HepG2 (cell line): ENCODE results near the gene ADM5.

Source experiments
- FOSL2 ChIP-seq: sonication (generic); formaldehyde crosslinking; IDR thresholded peaks from 2 replicates; pipeline ENCODE4 v1.4.0; 2020; ENCODE audit warnings: missing genetic modification reagents
- HMG20B ChIP-seq: conservative IDR thresholded peaks from 2 replicates; pipeline ENCODE4 v1.6.1; 2016; ENCODE audit warnings: missing genetic modification reagents, missing compliant biosample characterization
- NFIC ChIP-seq: IDR thresholded peaks from 2 replicates; pipeline ENCODE4 v1.6.1; 2012; ENCODE audit warnings: mild to moderate bottlenecking, low read length, inconsistent platforms
- PATZ1 ChIP-seq: sonication (generic); formaldehyde crosslinking; IDR thresholded peaks from 2 replicates; pipeline ENCODE4 v1.4.0; 2020; ENCODE audit warnings: missing genetic modification reagents
- PHF8 ChIP-seq: sonication (generic); formaldehyde crosslinking; IDR thresholded peaks from 2 replicates; pipeline ENCODE4 v1.5.0; 2020; ENCODE audit warnings: missing genetic modification reagents
- RBAK ChIP-seq: sonication (generic); formaldehyde crosslinking; IDR thresholded peaks from 2 replicates; pipeline ENCODE4 v1.5.1; 2020; ENCODE audit warnings: mild to moderate bottlenecking, missing genetic modification reagents
- RNF219 ChIP-seq: sonication (generic); formaldehyde crosslinking; IDR thresholded peaks from 2 replicates; pipeline ENCODE4 v1.5.0; 2020; ENCODE audit warnings: mild to moderate bottlenecking, missing genetic modification reagents
- TCF7 ChIP-seq: sonication (generic); IDR thresholded peaks from 2 replicates; pipeline ENCODE4 v1.6.1; 2016; ENCODE audit warnings: antibody characterized with exemption, low read depth
- ZBTB20 ChIP-seq: sonication (generic); formaldehyde crosslinking; IDR thresholded peaks from 2 replicates; pipeline ENCODE4 v1.8.1; 2023; ENCODE audit warnings: missing genetic modification reagents, low read depth, mild to moderate bottlenecking, borderline replicate concordance
- ZHX2 ChIP-seq, 2 experiments: sonication (generic) in 1 of 2; formaldehyde crosslinking in 1 of 2; IDR thresholded peaks; 2 replicates each; pipeline versions ENCODE4 v1.6.1 to v1.9.0; 2014 to 2022; ENCODE audit warnings: antibody characterized with exemption in 1 of 2, borderline replicate concordance in 1 of 2, inconsistent platforms in 1 of 2, low read depth in 1 of 2, missing genetic modification reagents in 1 of 2
- ZNF180 ChIP-seq: sonication (generic); formaldehyde crosslinking; IDR thresholded peaks from 2 replicates; pipeline ENCODE4 v1.4.0; 2020; ENCODE audit warnings: low read depth, missing genetic modification reagents, borderline replicate concordance
- ZNF776 ChIP-seq: sonication (generic); formaldehyde crosslinking; IDR thresholded peaks from 2 replicates; pipeline ENCODE4 v1.4.0; 2020; ENCODE audit warnings: mild to moderate bottlenecking, missing genetic modification reagents
- TF ChIP-seq, protein P1 (sequence below): IDR thresholded peaks from 2 replicates; pipeline ENCODE4 v1.6.1; 2012; ENCODE audit warnings: inconsistent platforms
- TF ChIP-seq, protein P2 (sequence below): sonication (generic); formaldehyde crosslinking; IDR thresholded peaks from 2 replicates; pipeline ENCODE4 v1.5.1; 2020; ENCODE audit warnings: mild to moderate bottlenecking, missing genetic modification reagents, borderline replicate concordance

GRCh38 chr19:49664171-49665035, 25.0 kb upstream of the ADM5 start:
- TF ChIP-seq PHF8 (CRISPR knock-in tag) (peak; percentile 71), ZHX2 (IDR thresholded peaks at IDR 0.05; ENCODE audit: low read depth) (no peak), ZHX2 (CRISPR knock-in tag; IDR thresholded peaks at IDR 0.05; ENCODE audit: borderline replicate concordance) (no peak), NFIC (no peak), HMG20B (no peak), FOSL2 (CRISPR knock-in tag) (0 out of 2 replicates have a peak, but pooled peaks have one; percentile 20), ZBTB20 (CRISPR knock-in tag) (peak; percentile 20; the same call in 1 of the 2 replicates), RBAK (CRISPR knock-in tag) (no peak), TCF7 (no peak), RNF219 (CRISPR knock-in tag) (no peak), PATZ1 (CRISPR knock-in tag) (peak; percentile 20; the same call in 1 of the 2 replicates), ZNF776 (CRISPR knock-in tag) (no peak), ZNF180 (CRISPR knock-in tag) (no peak)
- TF ChIP-seq, protein P1, sequence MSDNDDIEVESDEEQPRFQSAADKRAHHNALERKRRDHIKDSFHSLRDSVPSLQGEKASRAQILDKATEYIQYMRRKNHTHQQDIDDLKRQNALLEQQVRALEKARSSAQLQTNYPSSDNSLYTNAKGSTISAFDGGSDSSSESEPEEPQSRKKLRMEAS = no peak; the same call in 1 of the 2 replicates
- TF ChIP-seq, protein P2, sequence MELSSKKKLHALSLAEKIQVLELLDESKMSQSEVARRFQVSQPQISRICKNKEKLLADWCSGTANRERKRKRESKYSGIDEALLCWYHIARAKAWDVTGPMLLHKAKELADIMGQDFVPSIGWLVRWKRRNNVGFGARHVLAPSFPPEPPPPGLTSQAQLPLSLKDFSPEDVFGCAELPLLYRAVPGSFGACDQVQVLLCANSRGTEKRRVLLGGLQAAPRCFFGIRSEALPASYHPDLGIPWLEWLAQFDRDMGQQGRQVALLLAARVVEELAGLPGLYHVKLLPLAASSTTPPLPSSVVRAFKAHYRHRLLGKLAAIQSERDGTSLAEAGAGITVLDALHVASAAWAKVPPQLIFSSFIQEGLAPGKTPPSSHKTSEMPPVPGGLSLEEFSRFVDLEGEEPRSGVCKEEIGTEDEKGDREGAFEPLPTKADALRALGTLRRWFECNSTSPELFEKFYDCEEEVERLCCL (CRISPR knock-in tag) = no peak
